Measurements from ENCODE around the gene TRAPPC14. TPM values are rescaled to one million over a fixed set of nuclear protein-coding genes. Genes with fewer than 3 reads are reported as not detected.

TRAPPC14 gene
- total and polyA plus RNA-seq, 9 of the 15 experiments (the other 6 are each of a cell fraction or from before 2014, with no cell fraction given), result 0.42 to 45.9 (median 18.2) TPM

GRCh38 chr7:100126931-100127865, 31.3 kb downstream of the TRAPPC14 start, which contains the start of gene MBLAC1 (continued):
- TF ChIP-seq ZNF639 (CRISPR knock-in tag; conservative IDR thresholded peaks at IDR 0.05 in 1 of 2, IDR thresholded peaks at IDR 0.05 in 1 of 2) (peak in 1 of 2 experiments; percentile 64; a peak in 2 of 4 replicates), FOXO4 (CRISPR knock-in tag; IDR thresholded peaks at IDR 0.05) (peak; percentile 12; the same call in 1 of the 2 replicates), FOXP4 (CRISPR knock-in tag; IDR thresholded peaks at IDR 0.05; ENCODE audit: borderline replicate concordance) (peak; percentile 20; the same call in 1 of the 2 replicates), TAL1 (IDR thresholded peaks at IDR 0.05) (no peak; the same call in none of the 2 replicates), POLR3A (IDR thresholded peaks at IDR 0.05; ENCODE audit: borderline replicate concordance, extremely low read depth, insufficient read depth, insufficient read length) (no peak), ZNF436 (CRISPR knock-in tag; IDR thresholded peaks at IDR 0.05) (peak; percentile 66; the same call in 1 of the 2 replicates)
